HL-60 (cell line): ENCODE data around the gene TMEM243.

Source experiments
- DNase-seq, 2 experiments: peaks; one replicate each; pipeline ENCODE4 v3.0.0-alpha.2; 2010 to 2020; ENCODE audit warnings: low read depth in 1 of 2, low spot score in 1 of 2
- H3K27ac ChIP-seq: fragments of 250-450 bp; sonication (Bioruptor Pico); replicated peaks from 2 replicates; pipeline ENCODE4 v1.5.1; 2020; ENCODE audit warnings: mild to moderate bottlenecking, moderate library complexity
- H3K27me3 ChIP-seq: fragments of 250-450 bp; sonication (Bioruptor Pico); 2 replicates; pipeline ENCODE4 v1.5.1; 2021; ENCODE audit warnings: mild to moderate bottlenecking, moderate library complexity; ENCODE audit not compliant: insufficient read depth, poor library complexity, severe bottlenecking
- H3K4me3 ChIP-seq: replicated peaks from 2 replicates; pipeline ENCODE4 v1.5.1; 2011; ENCODE audit warnings: mild to moderate bottlenecking, control low read depth, low read length; ENCODE audit not compliant: insufficient read depth
- CTCF ChIP-seq: IDR thresholded peaks from one replicate; pipeline ENCODE4 v1.5.1; 2011; ENCODE audit warnings: low read length, control low read depth, inconsistent platforms; ENCODE audit not compliant: insufficient read depth
- GABPA ChIP-seq: IDR thresholded peaks from 2 replicates; pipeline ENCODE4 v1.6.1; 2012; ENCODE audit warnings: low read depth
- POLR2AphosphoS5 ChIP-seq: IDR thresholded peaks from 2 replicates; pipeline ENCODE4 v1.6.1; 2012; ENCODE audit warnings: low read depth
- REST ChIP-seq: IDR thresholded peaks from 2 replicates; pipeline ENCODE4 v1.6.1; 2012; ENCODE audit warnings: low read depth; ENCODE audit not compliant: insufficient replicate concordance
- SPI1 ChIP-seq: IDR thresholded peaks from 2 replicates; pipeline ENCODE4 v1.6.1; 2012; ENCODE audit warnings: low read depth, mild to moderate bottlenecking, borderline replicate concordance

The TMEM243 gene

GRCh38 chr7:87202208-87202607 is 17.3 kb downstream of the TMEM243 start:
- Histone ChIP-seq H3K4me3 (no peak overlapping the region), H3K27me3 (no peaks in the 10 kb centered on the region), H3K27ac (no peak overlapping the region)
- TF ChIP-seq REST (no peak), POLR2AphosphoS5 (no peak), CTCF (no peak), SPI1 (no peak), GABPA (no peak)
- no peak for DNase-seq

- no peak for DNase-seq
- no peak overlapping the region for H3K27ac ChIP-seq
- no peaks in the 10 kb centered on the region for H3K27me3 ChIP-seq
- no peak overlapping the region for H3K4me3 ChIP-seq
- TF ChIP-seq CTCF: no peak
- TF ChIP-seq GABPA: no peak
- no peak for TF ChIP-seq SPI1
- no peak for TF ChIP-seq REST
- no peak for TF ChIP-seq POLR2AphosphoS5
Observed at GRCh38 chr7:87199700-87200450, 19.7 kb downstream of the TMEM243 start.

GRCh38 chr7:87199241-87199640 is 20.3 kb downstream of the TMEM243 start:
- TF ChIP-seq SPI1 (no peak), GABPA (no peak), CTCF (no peak), REST (no peak), POLR2AphosphoS5 (no peak)
- Histone ChIP-seq H3K4me3 (no peak overlapping the region), H3K27me3 (no peaks in the 10 kb centered on the region), H3K27ac (no peak overlapping the region)
- DNase-seq: no peak
